Adipose tissue (tissue), 3 donors: ENCODE results near the gene SIGLEC11. TPM values are rescaled to one million over a fixed set of nuclear protein-coding genes. Genes with fewer than 3 reads are reported as not detected.
"Not testable (repeated sequence)": the region's sequence is repeated elsewhere in the genome, so short reads cannot be mapped to it uniquely, and the experiment has no call there.

ENCODE experiments used
- H3K27ac ChIP-seq: one replicate; pipeline ENCODE4 v1.5.1; 2013; ENCODE audit warnings: low read depth, low read length
- WGBS, 3 donors: extraction: QIAGEN DNeasy Blood & Tissue Kit; methylation state at CpG; one replicate each; pipeline ENCODE4 v1.1.7; 2013; 5-methylcytosine and 5-hydroxymethylcytosine counted together
- polyA plus RNA-seq, 3 donors: library from polyadenylated mRNA; stranded (reverse); fragments of 200-250 nt; gene quantifications; one replicate each; pipeline ENCODE4 v1.2.3, GENCODE V29; 2013
- donor health status: healthy with polysubstance abuse.
- donor health status: Bipolar disorder and iron deficiency.
- donor health status: healthy.

The SIGLEC11 gene
- polyA plus RNA-seq, 3 donors: 0.35 to 3.2 (median 1.9) TPM

DNA sequence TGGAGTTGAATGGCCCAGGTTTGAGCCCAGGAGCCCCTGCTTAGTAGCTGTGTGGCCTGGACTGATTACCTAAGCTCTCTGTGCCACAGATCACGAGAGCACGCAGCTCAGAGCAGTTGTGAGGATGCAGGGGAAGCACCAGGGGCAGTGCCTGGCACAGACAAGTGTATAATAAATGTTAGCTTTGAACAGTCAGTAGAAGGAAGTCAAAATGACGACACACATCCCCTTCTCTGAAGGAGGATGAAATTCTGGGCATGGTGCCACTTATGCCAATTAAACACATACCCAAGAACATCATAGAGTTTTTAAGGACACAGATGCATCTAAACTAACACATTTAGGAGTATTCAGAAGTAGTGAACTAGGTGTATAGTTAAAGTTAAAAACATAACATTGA is 24.9 kb upstream of the SIGLEC11 start:
- H3K27ac ChIP-seq: no peak overlapping the region
- 44 to 83% (median 53%) methylated on average over 3 of the region's 3 CpGs for WGBS, 3 donors

DNA sequence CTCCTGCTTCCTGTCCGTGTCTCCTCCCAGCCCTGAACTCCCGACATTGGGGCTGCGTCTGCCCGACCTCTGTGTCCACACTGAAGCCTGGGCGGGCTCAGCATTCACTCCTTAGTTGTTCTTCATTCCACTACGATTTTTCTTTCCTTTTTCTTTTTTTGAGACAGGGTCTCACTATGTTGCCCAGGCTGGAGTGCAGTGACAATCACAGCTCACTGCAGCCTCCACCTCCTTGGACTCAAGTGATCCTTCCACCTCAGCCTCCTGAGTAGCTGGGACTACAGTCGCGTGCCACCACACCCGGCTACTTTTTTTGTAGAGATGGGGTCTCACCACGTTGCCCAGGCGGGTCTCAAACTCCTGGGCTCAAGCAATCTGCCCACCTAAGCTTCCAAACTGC is 23.5 kb upstream of the SIGLEC11 start:
- 80 to 93% (median 89%) methylated on average over 11 of the region's 11 CpGs for WGBS, 3 donors
- no peak overlapping the region for H3K27ac ChIP-seq

DNA sequence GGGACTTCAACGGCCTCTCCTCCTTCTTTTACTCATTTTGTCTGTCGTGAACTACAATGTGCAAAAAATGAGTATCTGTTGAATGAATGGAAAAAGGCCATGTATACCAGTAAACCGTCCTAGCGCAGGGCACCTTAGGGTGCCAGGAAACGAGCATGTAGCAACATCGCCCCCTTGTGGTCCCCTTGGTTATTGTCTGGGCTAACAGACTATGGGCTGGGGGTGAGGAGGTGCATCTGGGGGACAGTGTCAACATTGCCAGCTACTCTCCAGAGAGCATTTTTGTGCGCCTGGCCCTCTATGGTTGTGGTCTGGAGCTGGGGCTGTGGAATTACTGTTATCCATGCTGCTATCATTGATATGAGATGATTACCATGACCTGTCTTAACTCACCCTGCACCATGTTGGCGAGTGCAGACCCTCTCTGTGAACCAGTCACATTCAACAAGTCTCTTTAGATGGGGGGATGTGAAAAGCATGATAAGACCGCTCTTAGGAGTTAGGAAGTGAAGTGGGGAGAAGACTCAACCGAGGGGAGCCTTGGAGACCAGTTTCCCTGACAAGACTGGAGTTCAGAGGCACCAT is 22.8 kb upstream of the SIGLEC11 start:
- WGBS, 3 donors: 37 to 51% (median 45%) methylated on average over 10 of the region's 10 CpGs
- no peak overlapping the region for H3K27ac ChIP-seq

DNA sequence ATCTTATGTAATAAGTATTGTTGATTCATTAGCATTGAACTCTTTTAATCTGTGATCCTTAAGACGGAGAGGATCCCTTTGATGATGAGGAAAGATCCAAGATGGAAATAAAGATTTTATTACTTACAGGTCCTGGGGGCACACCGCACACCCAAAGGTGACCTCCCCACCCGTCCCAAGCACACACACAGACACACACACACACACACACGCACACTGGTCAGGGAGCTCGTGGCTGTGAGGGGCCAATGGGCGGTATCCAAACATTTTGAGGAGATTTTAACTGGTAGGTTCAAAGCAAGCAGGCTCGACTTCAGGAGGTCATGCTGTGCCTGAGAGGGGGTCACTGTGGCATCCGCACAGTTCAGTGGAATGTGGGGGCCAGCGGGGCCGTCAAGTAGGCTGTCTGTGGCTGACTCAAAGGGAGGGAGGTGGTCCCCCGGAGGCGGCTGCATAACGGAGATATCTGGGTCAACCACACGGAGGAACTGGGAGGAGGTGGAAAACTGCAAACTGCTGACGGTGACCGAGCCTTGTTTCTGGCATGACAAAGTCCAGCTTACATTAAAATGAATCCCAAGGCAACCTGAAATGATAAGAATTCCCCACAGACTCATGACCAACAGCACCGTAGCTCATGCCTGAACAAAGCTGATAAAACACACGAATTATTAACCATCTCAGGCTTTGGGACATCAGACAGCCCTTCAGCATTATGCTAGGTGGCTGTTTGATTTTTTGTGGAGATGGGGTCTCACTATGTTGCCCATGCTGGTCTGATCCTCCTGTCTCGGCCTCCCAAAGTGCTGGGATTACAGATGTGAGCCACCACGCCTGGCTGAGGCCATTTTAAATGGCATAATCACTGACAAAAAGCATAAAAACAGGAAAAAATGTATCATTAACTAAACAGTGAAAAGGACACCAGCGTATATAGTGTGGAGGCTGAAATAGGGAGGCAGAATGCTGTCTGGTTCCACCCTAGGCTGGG is 20.9 kb upstream of the SIGLEC11 start:
- no peak overlapping the region for H3K27ac ChIP-seq
- 42 to 84% (median 80%) methylated on average over 21 of the region's 21 CpGs for WGBS, 3 donors

DNA sequence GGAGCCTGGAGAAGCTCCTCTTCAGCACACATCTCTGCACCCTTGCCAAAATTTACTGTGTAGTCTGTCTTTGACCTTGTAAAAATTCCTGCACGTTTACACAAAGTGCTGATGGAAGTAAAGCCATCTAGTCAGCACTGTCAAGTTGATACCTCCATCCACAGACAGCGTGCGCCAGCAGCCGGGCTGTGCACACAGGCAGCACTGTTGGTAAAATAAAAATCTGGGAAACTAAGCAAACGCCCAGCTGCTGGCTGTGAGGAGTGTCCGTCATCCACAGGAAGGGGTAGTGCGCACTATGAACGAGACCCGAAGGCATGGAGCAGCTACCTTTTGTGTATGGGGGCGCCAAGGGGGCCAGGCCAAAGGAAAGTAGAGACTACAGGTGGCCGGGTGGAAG is 17.4 kb upstream of the SIGLEC11 start:
- WGBS, 3 donors: 82 to 88% (median 84%) methylated on average over 11 of the region's 11 CpGs
- H3K27ac ChIP-seq: no peak overlapping the region

DNA sequence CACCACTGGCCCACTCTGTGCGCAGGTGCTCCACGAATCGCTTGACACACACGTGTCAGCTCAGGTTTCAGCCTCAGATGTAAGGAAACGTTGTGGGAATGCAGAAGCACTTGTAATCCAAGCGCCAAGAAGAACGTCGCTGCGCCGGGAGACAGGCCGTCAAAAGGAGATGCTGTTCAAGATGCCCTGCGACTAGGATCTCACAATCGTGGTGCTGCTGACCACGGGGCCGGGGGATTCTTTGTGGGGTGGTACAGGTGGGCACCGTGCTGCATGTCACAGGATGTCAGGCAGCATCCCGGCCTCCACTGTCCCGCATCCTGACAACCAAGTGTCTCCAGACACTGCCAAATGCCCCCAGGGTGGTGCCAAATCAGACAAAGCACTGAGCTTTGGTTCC is 16.9 kb upstream of the SIGLEC11 start:
- no peak overlapping the region for H3K27ac ChIP-seq
- 82 to 91% (median 85%) methylated on average over 18 of the region's 18 CpGs for WGBS, 3 donors

DNA sequence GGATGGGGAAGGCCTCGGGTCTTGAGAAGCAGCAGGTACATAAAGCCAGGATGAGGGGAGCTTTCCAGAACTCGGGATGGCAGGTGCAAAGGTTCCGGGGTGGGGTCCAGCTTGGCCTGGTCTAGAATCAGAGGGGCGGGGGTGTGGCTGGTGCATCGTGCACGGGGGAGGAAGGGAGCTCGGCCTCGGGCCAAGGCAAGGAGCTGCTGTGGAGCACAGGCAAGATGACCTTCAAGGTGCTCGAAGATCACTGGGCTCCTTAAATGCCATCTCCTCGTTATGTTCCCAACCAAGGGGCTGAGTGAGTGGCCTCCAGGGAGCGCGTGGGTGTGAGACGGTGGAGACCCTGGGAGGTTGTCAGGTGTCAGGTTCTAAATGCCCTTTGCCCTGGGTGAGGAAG is 16.1 kb upstream of the SIGLEC11 start:
- no peak overlapping the region for H3K27ac ChIP-seq
- 82 to 89% (median 87%) methylated on average over 13 of the region's 13 CpGs for WGBS, 3 donors

DNA sequence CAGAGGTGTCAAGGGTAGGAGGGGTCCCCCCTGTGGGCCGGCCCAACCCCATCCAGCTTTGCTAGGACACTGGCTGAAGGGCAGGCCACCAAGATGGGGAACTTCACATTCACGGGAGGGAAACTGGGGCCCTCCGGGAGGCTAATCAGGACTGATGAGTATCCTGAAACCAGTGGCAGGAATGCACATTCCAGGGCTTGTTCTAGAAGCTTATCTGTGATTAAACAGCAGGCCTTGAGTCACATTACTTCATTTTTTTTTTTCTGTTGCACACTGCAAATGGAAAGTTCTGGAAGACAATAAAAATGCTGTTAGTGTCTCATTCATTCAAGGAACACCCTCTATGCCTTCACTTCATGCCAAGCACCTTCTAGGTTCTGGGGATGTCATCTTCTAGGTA is 15.5 kb upstream of the SIGLEC11 start:
- WGBS, 3 donors: 61 to 75% (median 70%) methylated on average over 3 of the region's 3 CpGs
- H3K27ac ChIP-seq: no peak overlapping the region

DNA sequence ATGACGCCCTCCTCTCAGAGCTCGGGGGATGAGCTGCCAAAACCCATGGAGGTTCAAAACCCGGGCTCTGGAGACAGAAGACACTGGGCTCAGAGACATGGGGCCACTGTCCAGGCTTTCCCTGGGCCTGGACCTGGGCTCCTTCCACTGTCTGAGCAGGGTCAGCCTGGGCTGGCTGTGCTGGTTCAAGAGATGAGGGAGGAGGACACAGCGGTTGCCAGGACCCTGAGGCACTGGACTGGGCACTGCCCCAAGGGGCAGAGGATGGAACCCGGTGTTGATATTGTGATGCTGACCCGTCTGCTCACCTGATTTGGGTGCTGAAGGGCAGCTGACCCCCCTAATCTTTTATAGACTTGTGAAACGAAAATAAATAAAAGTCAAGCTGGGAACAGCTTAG is 14.1 kb upstream of the SIGLEC11 start:
- WGBS, 3 donors: 83 to 87% (median 84%) methylated on average over 7 of the region's 7 CpGs

DNA sequence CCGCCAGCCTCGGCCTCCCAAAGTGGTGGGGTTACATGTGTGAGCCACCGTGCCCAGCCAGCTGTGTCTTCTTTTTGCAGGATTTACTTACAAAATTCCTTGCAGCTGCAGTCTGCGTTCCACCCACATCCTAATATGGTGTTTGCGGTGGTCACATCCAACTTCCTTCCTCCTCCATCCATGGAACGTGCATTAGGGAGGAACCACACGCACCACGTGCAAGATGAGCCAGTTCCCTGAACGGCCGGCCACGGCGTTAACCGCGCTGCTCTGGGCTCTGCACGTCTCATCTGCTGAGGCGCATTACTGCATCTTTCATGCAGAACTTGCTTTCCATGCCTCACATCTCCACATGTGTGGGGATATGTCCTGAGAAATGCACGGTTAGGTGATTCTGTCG is 13.0 kb upstream of the SIGLEC11 start:
- WGBS, 3 donors: 65 to 91% (median 74%) methylated on average over 18 of the region's 18 CpGs
- no peak overlapping the region for H3K27ac ChIP-seq

More for the DNA sequence above, 14.1 kb upstream of the SIGLEC11 start:
- no peak overlapping the region for H3K27ac ChIP-seq

DNA sequence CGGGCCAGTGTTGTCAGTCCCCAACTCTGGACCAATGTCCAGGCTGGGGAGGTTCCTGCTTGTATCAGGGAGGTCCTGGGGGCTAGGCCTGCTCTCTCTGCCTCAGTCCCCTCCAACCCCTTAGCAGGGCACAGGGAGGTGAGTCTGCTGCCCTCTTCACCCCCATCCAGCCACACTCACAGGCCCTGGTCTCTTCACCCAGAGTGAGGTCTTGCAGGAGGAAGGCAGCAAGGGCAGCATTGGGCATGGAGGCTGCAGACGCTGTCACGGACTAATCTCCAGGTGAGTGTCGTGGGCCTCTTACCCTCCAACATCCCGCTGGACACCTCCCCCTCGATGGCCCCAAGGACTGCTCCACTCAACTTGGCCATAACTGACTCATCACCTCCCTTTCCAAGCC is 11.9 kb upstream of the SIGLEC11 start:
- 82 to 86% (median 86%) methylated on average over 6 of the region's 6 CpGs for WGBS, 3 donors
- no peak overlapping the region for H3K27ac ChIP-seq

DNA sequence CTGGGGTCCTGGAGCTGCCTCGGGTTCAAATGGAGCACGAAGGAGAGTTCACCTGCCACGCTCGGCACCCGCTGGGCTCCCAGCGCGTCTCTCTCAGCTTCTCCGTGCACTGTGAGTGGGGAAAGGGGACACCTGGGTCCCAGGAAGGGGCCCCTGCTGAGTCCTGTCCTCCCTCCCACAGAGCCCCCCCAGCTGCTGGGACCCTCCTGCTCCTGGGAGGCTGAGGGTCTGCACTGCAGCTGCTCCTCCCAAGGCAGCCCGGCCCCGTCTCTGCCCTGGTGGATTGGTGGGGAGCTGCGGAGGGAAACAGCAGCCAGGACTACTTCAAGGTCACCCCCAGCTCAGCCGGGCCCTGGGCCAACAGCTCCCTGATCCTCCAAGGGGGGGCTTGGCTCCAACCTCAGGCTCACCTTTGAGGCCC is 11.0 kb upstream of the SIGLEC11 start:
- 8 to 70% (median 69%) methylated on average over 7 to 12 of the region's 12 CpGs for WGBS, 3 donors
- no peak overlapping the region for H3K27ac ChIP-seq

DNA sequence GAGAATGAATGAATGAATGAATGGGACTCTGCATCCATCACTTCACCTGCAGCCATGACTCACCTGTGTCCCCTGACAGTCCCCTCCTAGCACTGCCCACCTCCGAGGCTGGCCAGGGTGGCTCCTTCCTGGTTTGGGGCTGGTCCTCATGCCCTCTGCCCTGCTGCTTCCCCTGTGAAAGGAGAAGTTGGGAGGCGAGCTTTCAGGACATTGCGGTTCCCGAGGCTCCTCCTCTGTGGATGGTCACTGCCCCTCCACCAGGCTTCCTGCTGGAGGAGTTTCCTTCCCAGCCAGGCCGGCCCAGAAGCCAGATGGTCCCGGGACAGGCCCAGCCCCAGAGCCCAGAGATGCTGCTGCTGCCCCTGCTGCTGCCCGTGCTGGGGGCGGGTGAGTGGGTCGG is 8.4 kb upstream of the SIGLEC11 start:
- H3K27ac ChIP-seq: not testable (repeated sequence)
- WGBS, 3 donors: 10 to 44% (median 11%) methylated on average over 4 of the region's 9 CpGs

DNA sequence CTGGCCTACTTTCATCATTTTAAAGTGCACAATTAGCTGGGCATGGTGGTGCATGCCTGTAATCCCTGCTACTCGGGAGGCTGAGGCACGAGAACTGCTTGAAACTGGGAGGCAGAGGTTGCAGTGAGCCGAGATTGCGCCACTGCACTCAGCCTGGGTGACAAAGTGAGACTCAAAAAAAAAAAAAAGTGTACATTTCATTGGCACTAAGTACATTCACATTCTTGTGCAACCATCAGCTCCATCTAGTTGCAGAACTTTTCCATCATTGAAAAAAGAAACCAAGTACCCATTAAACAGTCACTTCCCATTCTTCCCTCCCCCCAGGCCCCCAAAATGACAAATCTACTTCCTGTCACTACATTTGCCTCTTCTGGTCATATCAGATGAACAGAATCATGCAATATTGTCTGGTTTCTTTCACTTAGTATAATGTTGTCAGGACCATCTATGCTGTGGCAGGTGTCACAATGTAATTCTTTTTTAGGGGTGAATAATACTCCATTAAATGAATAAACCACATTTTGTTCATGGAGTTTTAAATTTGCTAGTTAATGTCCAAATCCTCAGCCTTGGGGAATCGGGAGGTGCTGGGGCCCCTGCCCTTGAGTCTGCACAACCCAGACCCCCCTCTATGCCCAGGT is 7.4 kb upstream of the SIGLEC11 start:
- 56 to 80% (median 60%) methylated on average over 5 of the region's 5 CpGs for WGBS, 3 donors
- H3K27ac ChIP-seq: no peak overlapping the region

DNA sequence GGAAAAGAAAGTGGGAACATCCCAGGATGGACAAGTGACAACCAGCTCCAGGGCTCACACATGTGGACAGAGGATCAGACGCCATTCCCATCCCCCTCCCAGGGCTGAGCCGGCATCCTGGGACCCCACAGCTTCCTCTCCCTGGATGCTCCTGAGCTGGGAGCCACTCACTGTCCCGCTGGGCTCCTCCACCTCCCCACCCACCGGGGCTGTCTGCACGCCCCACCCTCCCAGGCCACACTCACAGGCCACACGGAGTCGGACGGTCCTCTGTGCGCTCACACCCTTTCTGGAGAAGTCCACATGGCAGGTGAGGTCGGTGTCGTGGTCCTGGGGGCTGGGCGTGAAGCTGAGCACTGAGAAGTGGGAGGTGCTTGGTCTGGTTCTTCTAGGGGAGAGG is 1.1 kb downstream of the SIGLEC11 start:
- WGBS, 3 donors: 20 to 43% methylated on average over 1 to 2 of the region's 12 CpGs; no CpG with 5 or more reads in 1 of the 3 donors

DNA sequence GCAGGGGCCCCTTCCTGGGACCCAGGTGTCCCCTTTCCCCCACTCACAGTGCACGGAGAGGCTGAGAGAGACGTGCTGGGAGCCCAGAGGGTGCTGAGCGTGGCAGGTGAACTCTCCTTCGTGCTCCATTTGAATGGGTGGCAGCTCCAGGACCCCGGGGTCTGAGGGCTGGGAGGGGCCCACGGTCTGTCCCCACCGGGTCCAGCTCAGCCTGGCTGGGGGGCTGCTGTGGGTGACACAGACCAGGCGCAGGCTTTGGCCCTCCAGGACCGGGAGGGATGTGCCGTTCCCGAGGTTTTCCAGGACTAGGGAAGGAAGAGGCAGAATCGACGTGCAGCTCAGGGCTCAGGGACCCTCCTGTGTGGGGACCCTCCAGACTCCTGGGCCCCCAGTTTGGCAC is 2.4 kb downstream of the SIGLEC11 start:
- WGBS, 3 donors: 45 to 67% (median 63%) methylated on average over 13 of the region's 13 CpGs
- not testable (repeated sequence) for H3K27ac ChIP-seq

More for the DNA sequence above, 1.1 kb downstream of the SIGLEC11 start:
- not testable (repeated sequence) for H3K27ac ChIP-seq

DNA sequence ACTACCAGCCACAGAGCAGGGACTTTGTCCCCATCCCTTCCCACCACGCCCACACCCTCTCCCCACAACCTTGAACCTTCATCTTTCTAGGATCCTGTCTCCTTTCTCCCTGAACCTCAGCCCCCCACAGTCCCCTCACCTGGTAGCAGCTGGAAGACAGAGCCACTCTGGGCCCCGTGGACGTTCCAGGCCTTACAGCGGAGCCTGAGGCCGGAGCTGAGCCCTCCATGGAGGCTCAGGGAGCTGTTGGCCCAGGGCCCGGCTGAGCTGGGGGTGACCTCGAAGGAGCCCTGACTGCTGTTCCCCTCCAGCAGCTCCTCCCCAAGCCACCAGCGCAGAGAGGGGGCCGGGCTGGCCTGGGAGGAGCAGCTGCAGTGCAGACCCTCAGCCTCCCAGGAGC is 2.8 kb downstream of the SIGLEC11 start:
- 34 to 69% (median 49%) methylated on average over 8 to 9 of the region's 9 CpGs for WGBS, 3 donors
- not testable (repeated sequence) for H3K27ac ChIP-seq

DNA sequence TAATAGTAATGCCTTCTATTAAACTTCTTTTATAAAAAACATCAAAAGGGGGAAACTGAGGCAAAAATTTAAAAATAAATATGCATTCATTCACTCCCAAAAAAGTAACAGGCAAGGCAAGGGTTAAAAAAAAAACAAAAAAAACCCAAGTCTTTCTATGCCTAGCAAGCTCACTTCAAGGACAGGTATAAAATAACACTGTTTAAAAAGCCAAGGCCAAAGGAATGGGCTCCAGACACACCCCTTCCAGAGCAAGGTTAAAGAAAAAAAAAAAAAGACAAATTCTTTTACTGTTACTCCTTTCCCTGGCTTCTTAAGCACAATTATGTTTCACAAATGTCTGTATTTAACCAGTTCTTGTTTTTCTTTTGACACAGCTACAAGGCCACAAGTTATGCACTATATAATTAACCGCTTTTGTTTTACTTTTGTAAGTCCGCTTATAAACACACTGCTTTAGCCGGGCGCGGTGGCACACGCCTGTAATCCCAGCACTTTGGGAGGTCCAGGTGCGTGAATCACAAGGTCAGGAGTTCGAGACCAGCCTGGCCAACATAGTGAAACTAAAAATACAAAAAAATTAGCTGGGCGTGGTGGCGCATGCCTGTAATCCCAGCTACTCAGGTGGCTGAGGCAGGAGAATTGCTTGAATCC is 3.6 kb downstream of the SIGLEC11 start:
- 37 to 84% (median 83%) methylated on average over 10 of the region's 10 CpGs for WGBS, 3 donors
- H3K27ac ChIP-seq: no peak overlapping the region

DNA sequence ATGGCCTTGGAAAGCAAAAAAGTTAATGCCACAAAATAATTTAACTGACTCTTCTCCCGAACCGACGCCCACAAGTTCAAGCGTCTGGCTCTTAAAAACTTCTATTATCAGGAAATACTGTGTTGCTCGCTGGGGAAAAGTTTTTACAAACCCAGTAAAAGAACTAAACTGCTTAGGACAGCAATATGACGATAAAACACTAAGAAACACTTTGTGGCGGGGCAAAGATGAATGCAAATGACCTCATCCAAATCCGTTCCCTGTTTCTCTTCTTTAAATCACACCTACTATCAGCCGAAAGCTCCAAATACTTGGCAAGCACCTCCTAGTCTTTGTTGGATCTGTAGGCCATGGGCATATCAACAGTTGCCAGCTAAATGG is 4.9 kb downstream of the SIGLEC11 start:
- no peak overlapping the region for H3K27ac ChIP-seq
- WGBS, 3 donors: 38 to 62% (median 62%) methylated on average over 9 of the region's 9 CpGs
